HepG2 (cell line): ENCODE data around the gene NEDD4L. TPM values are rescaled to one million over a fixed set of nuclear protein-coding genes. Genes with fewer than 3 reads are reported as not detected.

Experiments used
- HHEX ChIP-seq: IDR thresholded peaks from 2 replicates; pipeline ENCODE4 v1.6.1; 2016; ENCODE audit warnings: control low read depth
- KLF12 ChIP-seq: sonication (generic); formaldehyde crosslinking; IDR thresholded peaks from 2 replicates; pipeline ENCODE4 v1.4.0; 2020; ENCODE audit warnings: missing genetic modification reagents, borderline replicate concordance
- MBD4 ChIP-seq: IDR thresholded peaks from 2 replicates; pipeline ENCODE4 v1.6.1; 2012; ENCODE audit warnings: low read length, inconsistent platforms, borderline replicate concordance
- MED13 ChIP-seq: sonication (generic); formaldehyde crosslinking; IDR thresholded peaks from 2 replicates; pipeline ENCODE4 v1.5.0; 2020; ENCODE audit warnings: missing genetic modification reagents
- MTA3 ChIP-seq: sonication (generic); formaldehyde crosslinking; IDR thresholded peaks from 2 replicates; pipeline ENCODE4 v1.4.0; 2020; ENCODE audit warnings: missing genetic modification reagents
- NONO ChIP-seq, 2 experiments: fragments of 450-650 bp in 1 of 2; sonication (generic) in 1 of 2; formaldehyde crosslinking in 1 of 2; IDR thresholded peaks in 1 of 2; conservative IDR thresholded peaks in 1 of 2; 2 replicates each; pipeline versions ENCODE4 v1.6.1 to v1.8.0; 2017 to 2022; ENCODE audit warnings: mild to moderate bottlenecking in 1 of 2, missing genetic modification reagents in 1 of 2, moderate library complexity in 1 of 2
- NR2F6 ChIP-seq, 2 experiments: IDR thresholded peaks; 2 replicates each; pipeline ENCODE4 v1.6.1; 2016; ENCODE audit warnings: antibody characterized with exemption in 1 of 2, mild to moderate bottlenecking in 1 of 2
- POLR2A ChIP-seq, 2 experiments: IDR thresholded peaks; 2 replicates each; pipeline ENCODE4 v1.6.1; 2011; ENCODE audit warnings: low read depth in 2 of 2, low read length in 2 of 2, mild to moderate bottlenecking in 1 of 2, moderate library complexity in 1 of 2; ENCODE audit not compliant: insufficient read depth in 1 of 2
- REPIN1 ChIP-seq: sonication (generic); formaldehyde crosslinking; IDR thresholded peaks from 2 replicates; pipeline ENCODE4 v1.8.0; 2022; ENCODE audit warnings: missing genetic modification reagents, low read depth, mild to moderate bottlenecking, borderline replicate concordance
- TIGD3 ChIP-seq: sonication (generic); formaldehyde crosslinking; IDR thresholded peaks from 2 replicates; pipeline ENCODE4 v1.5.1; 2020; ENCODE audit warnings: mild to moderate bottlenecking, missing genetic modification reagents, borderline replicate concordance
- ZBTB10 ChIP-seq: sonication (generic); formaldehyde crosslinking; IDR thresholded peaks from 2 replicates; pipeline ENCODE4 v1.4.0; 2020; ENCODE audit warnings: missing genetic modification reagents, borderline replicate concordance
- ZNF160 ChIP-seq: sonication (generic); formaldehyde crosslinking; IDR thresholded peaks from 2 replicates; pipeline ENCODE4 v1.8.0; 2022; ENCODE audit warnings: mild to moderate bottlenecking, inconsistent platforms, missing genetic modification reagents
- polyA plus RNA-seq, 8 experiments: library from polyadenylated mRNA; depleted of rRNA in 3 of 8; stranded (reverse) in 7 of 8; unstranded in 1 of 8; fragments of >200 nt; fragmentation: Illumina TruSeq in 4 of 8; extraction: Trizol in 4 of 8; gene quantifications; 2 replicates each; pipeline versions ENCODE4 v1.2.1 to v1.2.3, GENCODE V29; 2011 to 2016; ENCODE audit warnings: low read depth in 4 of 8, missing spikeins in 1 of 8, mixed read lengths in 1 of 8; ENCODE audit not compliant: insufficient read depth in 1 of 8
- total RNA-seq, 5 experiments: library from RNA; depleted of rRNA; stranded (reverse); fragments of >200 nt; fragmentation: Illumina TruSeq; extraction: Trizol; gene quantifications; 2 replicates each; pipeline ENCODE4 v1.2.3, GENCODE V29; 2016; ENCODE audit warnings: low read depth in 1 of 5
- TF ChIP-seq, protein P1 (sequence below): sonication (generic); formaldehyde crosslinking; IDR thresholded peaks from 2 replicates; pipeline ENCODE4 v1.4.0; 2020; ENCODE audit warnings: mild to moderate bottlenecking, missing genetic modification reagents
- TF ChIP-seq, protein P2 (sequence below): sonication (generic); formaldehyde crosslinking; IDR thresholded peaks from 2 replicates; pipeline ENCODE4 v1.4.0; 2020; ENCODE audit warnings: mild to moderate bottlenecking, missing genetic modification reagents

NEDD4L gene
- total and polyA plus RNA-seq, 2 of the 13 experiments (the other 11 are each of a cell fraction or from before 2014, with no cell fraction given): 168 to 390 TPM

GRCh38 chr18:58046794-58047555 is 2.9 kb downstream of the NEDD4L start (continued):
- TF ChIP-seq ZBTB10 (CRISPR knock-in tag) (no peak), NONO (IDR thresholded peaks at IDR 0.05) (no peak), NONO (CRISPR knock-in tag; conservative IDR thresholded peaks at IDR 0.05) (no peak), TIGD3 (CRISPR knock-in tag) (no peak), REPIN1 (CRISPR knock-in tag) (no peak), KLF12 (CRISPR knock-in tag) (no peak), MBD4 (no peak), POLR2A (IDR thresholded peaks at IDR 0.05; ENCODE audit: insufficient read depth in 1 of 2, low read depth in 2 of 2, low read length in 2 of 2) (peak in 1 of 2 experiments; percentile 37; a peak in 1 of 4 replicates), MTA3 (CRISPR knock-in tag) (no peak), NR2F6 (IDR thresholded peaks at IDR 0.05) (no peak), NR2F6 (CRISPR knock-in tag; IDR thresholded peaks at IDR 0.05) (no peak), HHEX (CRISPR knock-in tag) (no peak), MED13 (CRISPR knock-in tag) (no peak), ZNF160 (CRISPR knock-in tag) (no peak)
- TF ChIP-seq, protein P1, sequence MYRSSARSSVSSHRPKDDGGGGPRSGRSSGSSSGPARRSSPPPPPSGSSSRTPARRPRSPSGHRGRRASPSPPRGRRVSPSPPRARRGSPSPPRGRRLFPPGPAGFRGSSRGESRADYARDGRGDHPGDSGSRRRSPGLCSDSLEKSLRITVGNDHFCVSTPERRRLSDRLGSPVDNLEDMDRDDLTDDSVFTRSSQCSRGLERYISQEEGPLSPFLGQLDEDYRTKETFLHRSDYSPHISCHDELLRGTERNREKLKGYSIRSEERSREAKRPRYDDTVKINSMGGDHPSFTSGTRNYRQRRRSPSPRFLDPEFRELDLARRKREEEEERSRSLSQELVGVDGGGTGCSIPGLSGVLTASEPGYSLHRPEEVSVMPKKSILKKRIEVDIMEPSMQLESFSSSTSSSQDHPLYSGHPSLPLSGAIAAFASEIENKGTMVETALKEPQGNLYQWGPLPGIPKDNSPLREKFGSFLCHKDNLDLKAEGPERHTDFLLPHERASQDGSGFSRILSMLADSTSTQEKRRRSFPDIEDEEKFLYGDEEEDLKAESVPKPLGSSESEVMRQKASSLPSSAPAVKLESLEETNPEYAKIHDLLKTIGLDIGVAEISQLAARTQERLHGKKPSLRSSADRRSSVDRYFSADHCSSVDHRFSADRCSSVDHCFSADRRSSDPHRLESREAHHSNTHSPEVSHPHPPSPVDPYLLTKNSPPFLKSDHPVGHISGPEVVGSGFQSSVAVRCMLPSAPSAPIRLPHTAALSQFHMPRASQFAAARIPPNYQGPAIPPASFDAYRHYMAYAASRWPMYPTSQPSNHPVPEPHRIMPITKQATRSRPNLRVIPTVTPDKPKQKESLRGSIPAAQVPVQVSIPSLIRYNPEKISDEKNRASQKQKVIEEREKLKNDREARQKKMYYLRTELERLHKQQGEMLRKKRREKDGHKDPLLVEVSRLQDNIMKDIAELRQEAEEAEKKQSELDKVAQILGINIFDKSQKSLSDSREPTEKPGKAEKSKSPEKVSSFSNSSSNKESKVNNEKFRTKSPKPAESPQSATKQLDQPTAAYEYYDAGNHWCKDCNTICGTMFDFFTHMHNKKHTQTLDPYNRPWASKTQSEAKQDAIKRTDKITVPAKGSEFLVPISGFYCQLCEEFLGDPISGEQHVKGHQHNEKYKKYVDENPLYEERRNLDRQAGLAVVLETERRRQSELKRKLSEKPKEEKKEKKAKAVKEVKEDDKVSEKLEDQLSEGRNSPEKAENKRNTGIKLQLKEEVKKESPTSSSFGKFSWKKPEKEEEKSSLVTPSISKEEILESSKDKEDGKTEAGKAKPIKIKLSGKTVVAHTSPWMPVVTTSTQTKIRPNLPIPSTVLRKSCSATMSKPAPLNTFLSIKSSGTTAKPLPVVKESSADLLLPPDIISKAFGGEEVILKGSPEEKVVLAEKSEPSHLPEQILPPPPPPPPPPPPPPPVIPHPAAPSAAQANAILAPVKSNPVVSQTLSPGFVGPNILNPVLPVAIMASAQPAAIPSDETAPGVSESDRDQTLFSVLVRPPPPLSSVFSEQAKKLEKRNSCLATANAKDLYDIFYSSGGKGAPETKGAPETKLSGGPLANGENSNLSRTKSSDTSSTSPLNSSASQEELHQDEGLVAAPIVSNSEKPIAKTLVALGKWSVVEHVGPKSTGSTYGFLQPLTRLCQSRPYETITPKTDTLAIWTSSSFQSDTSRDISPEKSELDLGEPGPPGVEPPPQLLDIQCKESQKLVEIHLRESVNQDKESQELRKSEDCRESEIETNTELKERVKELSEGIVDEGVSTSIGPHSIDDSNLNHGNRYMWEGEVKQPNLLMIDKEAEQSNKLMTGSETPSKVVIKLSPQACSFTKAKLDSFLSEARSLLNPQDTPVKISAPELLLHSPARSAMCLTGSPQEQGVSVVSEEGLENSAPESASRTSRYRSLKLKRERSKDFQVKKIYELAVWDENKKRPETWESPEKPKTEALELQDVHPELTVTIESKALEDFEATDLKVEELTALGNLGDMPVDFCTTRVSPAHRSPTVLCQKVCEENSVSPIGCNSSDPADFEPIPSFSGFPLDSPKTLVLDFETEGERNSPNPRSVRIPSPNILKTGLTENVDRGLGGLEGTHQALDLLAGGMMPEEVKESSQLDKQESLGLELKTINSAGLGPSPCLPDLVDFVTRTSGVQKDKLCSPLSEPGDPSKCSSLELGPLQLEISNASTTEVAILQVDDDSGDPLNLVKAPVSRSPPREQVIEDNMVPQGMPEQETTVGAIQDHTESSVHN (CRISPR knock-in tag): no peak
- TF ChIP-seq, protein P2, sequence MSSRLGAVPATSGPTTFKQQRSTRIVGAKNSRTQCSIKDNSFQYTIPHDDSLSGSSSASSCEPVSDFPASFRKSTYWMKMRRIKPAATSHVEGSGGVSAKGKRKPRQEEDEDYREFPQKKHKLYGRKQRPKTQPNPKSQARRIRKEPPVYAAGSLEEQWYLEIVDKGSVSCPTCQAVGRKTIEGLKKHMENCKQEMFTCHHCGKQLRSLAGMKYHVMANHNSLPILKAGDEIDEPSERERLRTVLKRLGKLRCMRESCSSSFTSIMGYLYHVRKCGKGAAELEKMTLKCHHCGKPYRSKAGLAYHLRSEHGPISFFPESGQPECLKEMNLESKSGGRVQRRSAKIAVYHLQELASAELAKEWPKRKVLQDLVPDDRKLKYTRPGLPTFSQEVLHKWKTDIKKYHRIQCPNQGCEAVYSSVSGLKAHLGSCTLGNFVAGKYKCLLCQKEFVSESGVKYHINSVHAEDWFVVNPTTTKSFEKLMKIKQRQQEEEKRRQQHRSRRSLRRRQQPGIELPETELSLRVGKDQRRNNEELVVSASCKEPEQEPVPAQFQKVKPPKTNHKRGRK (CRISPR knock-in tag): no peak
